ENCODE results near the gene SHB. TPM values are rescaled to one million over a fixed set of nuclear protein-coding genes. Genes with fewer than 3 reads are reported as not detected.
"Not testable (repeated sequence)": the region's sequence is repeated elsewhere in the genome, so short reads cannot be mapped to it uniquely, and the experiment has no call there.

SHB gene
- total RNA-seq, 2 donors from 2014 or later: 1.0 to 1.6 TPM

DNA sequence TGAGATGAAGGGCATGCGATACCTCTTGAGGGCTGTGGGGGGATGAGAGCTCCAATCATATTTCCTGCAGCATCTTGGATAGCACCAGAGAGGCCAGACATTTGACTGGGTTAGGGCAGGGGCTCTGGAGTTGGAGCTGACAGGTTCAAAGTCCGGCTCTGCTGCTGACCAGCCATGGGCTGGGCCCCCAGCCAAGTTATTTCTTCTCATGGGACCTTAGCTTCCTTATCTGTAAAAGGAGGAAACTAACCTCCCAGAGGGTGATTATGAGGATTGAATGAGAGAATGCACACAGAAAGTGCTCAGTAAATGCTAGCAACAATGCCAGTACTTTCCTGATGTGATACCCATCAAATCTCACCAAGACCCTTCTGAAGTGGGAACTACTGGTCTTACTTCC, 99.9 kb downstream of the SHB start:
- no peak for ATAC-seq (replicated peaks in 1 of 2)
- no peak for DNase-seq
- no peaks in the 10 kb centered on the region for H3K36me3 Mint-ChIP-seq (ENCODE audit: insufficient read depth in 2 of 2)
- no peaks in the 10 kb centered on the region for H3K27me3 Mint-ChIP-seq (ENCODE audit: low read depth)
- H3K9me3 Mint-ChIP-seq: no peaks in the 10 kb centered on the region
- no peak overlapping the region for H3K4me3 Mint-ChIP-seq
- H3K27ac Mint-ChIP-seq: no peak overlapping the region
- peaks cover 42% of the 10 kb centered on the region for H3K4me1 Mint-ChIP-seq (ENCODE audit: low read depth)

DNA sequence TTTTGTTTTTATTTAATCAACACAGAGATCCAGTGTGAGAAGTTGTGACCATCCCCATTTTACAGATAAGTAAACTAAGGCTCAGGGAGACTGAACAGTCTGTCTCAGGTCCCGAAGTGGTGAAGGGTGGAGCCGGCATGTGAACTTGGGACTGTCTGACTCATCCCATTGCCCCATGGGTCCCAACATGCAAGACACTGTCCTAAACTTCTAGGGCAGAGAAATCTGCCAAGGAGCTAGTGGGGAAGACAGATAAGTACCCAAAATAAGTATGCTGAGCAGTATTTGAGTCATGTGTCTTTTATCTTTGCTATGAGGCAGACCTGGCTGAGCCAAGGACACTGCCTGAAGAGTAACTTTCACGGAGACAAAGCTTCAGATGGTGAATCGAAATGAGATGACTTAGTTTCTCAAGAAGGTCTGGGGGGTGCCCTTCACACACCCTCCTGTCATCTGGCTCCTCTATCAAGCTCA, 100.8 kb downstream of the SHB start:
- DNase-seq (no peak), ATAC-seq (replicated peaks in 1 of 2) (no peak)
- no peaks in the 10 kb centered on the region for H3K36me3 Mint-ChIP-seq (ENCODE audit: insufficient read depth in 2 of 2)
- H3K27me3 Mint-ChIP-seq (ENCODE audit: low read depth): no peaks in the 10 kb centered on the region
- H3K4me1 Mint-ChIP-seq (ENCODE audit: low read depth): peaks cover 48% of the 10 kb centered on the region
- no peak overlapping the region for H3K27ac Mint-ChIP-seq
- no peak overlapping the region for H3K4me3 Mint-ChIP-seq
- no peaks in the 10 kb centered on the region for H3K9me3 Mint-ChIP-seq

DNA sequence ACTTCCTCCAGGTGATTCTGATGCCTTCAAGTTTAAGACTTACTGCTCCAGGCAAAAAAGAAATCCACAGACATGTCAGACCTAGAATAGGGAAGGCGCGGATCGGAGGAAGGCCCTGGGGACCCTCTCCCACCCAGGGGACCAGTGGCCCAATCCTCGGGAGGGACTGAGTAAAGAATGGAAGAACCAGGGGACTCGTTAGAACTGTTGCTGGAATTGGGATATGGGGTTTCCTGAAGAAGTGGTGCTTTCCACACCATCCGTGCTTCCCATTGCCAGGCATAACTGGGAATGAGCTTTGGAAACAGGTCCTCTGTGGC, 101.3 kb downstream of the SHB start:
- H3K9me3 Mint-ChIP-seq: no peaks in the 10 kb centered on the region
- no peaks in the 10 kb centered on the region for H3K36me3 Mint-ChIP-seq (ENCODE audit: insufficient read depth in 2 of 2)

DNA sequence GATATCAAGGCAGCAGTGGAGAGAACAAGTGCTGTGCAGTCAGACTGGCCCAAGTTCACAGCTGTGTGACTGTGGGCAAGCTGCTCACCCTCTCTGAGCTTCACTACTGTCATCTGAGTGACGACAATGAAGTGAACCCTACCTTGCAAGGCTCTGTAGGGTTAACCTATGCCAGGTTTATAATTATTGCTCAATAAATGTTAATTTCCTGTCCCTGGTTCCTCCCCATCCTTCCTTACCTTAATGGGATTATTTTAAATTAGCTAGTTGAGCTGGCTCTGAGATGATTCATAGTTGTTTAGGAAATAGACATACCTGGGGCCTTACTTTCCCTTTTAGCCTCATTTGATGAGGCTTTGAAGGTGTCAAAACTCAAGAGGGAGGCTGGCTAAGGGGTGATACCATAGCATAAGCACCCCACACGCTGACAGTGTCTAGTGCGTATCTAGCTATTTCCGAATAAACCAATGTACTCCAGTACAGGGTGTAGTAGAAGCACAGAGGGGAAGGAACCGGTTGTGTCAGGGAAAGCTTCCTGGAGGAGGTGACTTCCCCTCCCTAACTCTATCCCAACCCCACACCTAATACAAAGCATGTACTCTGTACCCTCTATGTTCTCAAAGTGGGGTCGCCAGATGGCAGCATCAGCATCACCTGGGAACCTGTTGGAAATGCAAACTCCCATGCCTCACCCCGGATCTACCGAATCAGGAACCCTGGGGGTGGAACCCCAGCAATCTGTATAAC, 101.8 kb downstream of the SHB start:
- no peaks in the 10 kb centered on the region for H3K9me3 Mint-ChIP-seq
- no peak for DNase-seq
- H3K4me1 Mint-ChIP-seq (ENCODE audit: low read depth): peaks cover 50% of the 10 kb centered on the region
- no peak overlapping the region for H3K4me3 Mint-ChIP-seq
- no peak overlapping the region for H3K27ac Mint-ChIP-seq
- H3K36me3 Mint-ChIP-seq (ENCODE audit: insufficient read depth in 2 of 2): no peaks in the 10 kb centered on the region
- no peaks in the 10 kb centered on the region for H3K27me3 Mint-ChIP-seq (ENCODE audit: low read depth)
- no peak for ATAC-seq (replicated peaks in 1 of 2)

More for the DNA sequence above, 101.3 kb downstream of the SHB start:
- no peak for DNase-seq
- no peaks in the 10 kb centered on the region for H3K27me3 Mint-ChIP-seq (ENCODE audit: low read depth)
- no peak overlapping the region for H3K27ac Mint-ChIP-seq
- no peak for ATAC-seq (replicated peaks in 1 of 2)
- H3K4me3 Mint-ChIP-seq: no peak overlapping the region
- peaks cover 48% of the 10 kb centered on the region for H3K4me1 Mint-ChIP-seq (ENCODE audit: low read depth)

DNA sequence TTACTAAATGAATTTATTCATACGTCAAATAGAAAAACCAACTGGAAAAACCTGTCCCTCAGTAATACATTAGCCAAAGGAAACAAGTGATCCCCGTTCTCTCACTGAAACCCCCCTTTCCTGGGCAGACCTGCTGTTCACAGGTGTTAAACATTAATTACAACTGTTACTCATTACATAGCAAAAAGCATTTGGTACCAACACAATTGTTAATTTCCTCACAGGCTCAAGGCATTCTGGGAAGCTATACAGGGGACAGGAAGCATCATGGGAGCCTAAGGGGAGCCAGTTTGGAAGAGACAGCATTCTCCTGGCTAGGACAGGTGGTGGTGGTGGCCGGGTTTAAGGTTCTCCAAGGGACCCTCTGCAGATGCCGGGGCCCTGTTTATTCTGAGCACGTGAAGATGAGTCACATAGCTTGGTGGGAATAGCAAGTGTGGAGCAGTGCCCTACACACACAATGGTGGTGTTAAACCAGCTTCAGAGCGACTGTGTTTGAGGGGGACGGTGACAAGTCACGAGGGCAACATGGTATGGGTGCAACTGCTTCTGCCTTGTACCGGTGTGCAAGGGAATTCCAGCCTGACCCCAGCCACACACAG, 102.5 kb downstream of the SHB start:
- H3K27ac Mint-ChIP-seq: no peak overlapping the region
- H3K27me3 Mint-ChIP-seq (ENCODE audit: low read depth): no peaks in the 10 kb centered on the region
- DNase-seq: no peak
- peaks cover 56% of the 10 kb centered on the region for H3K4me1 Mint-ChIP-seq (ENCODE audit: low read depth)
- H3K4me3 Mint-ChIP-seq: no peak overlapping the region
- no peaks in the 10 kb centered on the region for H3K9me3 Mint-ChIP-seq
- ATAC-seq (replicated peaks in 1 of 2): no peak
- H3K36me3 Mint-ChIP-seq (ENCODE audit: insufficient read depth in 2 of 2): no peaks in the 10 kb centered on the region

DNA sequence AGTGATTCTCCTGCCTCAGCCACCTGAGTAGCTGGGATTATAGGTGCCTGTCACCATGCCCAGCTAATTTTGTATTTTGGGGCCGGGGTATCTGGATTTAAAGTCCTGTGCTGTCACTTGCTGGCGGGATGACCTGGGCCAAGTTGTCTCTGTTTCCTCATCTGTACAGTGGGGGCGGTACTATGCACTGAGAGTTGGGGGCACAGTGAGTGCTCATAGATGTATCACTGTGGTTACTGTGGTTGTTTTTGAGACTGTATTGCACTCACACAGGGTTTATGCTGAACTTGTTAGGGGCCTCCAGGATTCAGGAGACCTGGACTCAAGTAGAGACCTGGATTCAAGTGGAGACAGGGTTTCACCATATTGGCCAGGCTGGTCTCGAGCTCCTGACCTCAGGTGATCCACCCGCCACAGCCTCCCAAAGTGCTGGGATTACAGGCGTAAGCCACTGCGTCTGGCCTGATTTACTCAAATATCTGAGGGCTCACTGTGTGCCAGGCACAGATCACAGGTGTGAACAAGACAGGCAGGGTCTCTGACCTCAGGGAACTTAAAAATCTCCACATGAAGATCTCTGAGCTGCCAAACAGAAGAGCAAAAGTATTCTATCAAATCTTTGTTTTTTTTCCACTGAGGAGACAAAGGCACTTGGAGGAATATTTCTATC, 103.2 kb downstream of the SHB start:
- not testable (repeated sequence) for H3K9me3 Mint-ChIP-seq; H3K27me3 Mint-ChIP-seq (ENCODE audit: low read depth); H3K27ac Mint-ChIP-seq; H3K36me3 Mint-ChIP-seq (ENCODE audit: insufficient read depth in 2 of 2)
- ATAC-seq (replicated peaks in 1 of 2): peak; percentile 85 to 86
- peak overlapping the region in 1 of 2 donors; percentile 44 for H3K4me3 Mint-ChIP-seq
- DNase-seq: peak; percentile 27 to 37
- peaks cover 56% of the 10 kb centered on the region for H3K4me1 Mint-ChIP-seq (ENCODE audit: low read depth)

DNA sequence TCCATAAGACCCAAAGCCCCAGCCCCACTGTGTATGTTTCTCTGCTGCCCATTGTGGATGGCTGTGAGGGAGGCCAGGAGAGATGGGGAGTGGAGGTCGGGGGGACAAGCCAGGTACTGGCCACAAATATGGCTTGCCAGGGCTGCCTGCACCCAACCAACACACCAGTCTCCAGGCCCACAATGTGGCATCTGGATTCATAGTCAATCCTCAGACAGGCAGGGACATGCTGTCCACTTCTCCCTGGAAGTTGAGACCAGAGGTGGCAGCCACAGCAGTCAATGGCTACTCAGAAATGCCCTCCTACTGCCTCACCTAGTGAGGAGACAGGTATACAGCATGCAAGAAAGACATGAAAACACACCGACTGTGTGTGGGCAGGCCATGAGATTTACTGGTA, 103.9 kb downstream of the SHB start:
- no peak for DNase-seq
- ATAC-seq (replicated peaks in 1 of 2): no peak
- no peak overlapping the region for H3K27ac Mint-ChIP-seq

DNA sequence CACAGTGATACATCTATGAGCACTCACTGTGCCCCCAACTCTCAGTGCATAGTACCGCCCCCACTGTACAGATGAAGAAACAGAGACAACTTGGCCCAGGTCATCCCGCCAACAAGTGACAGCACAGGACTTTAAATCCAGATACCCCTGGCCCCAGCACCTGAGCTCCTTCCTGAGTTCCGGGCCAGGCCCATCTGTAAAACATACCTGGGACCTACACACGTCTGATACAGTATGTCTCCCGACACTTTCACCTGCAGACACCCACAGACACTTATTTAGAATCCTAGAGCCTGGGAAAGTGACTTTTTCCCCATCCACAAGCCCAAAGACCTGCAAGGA, 104.3 kb downstream of the SHB start:
- Mint-ChIP-seq H3K4me3 (peak overlapping the region; percentile 27 to 31), H3K36me3 (ENCODE audit: insufficient read depth in 2 of 2) (no peaks in the 10 kb centered on the region), H3K27ac (no peak overlapping the region), H3K27me3 (ENCODE audit: low read depth) (no peaks in the 10 kb centered on the region), H3K9me3 (no peaks in the 10 kb centered on the region), H3K4me1 (ENCODE audit: low read depth) (peaks cover 57% of the 10 kb centered on the region)
- DNase-seq: no peak
- no peak for ATAC-seq (replicated peaks in 1 of 2)

More for the DNA sequence above, 103.9 kb downstream of the SHB start:
- Mint-ChIP-seq H3K27me3 (ENCODE audit: low read depth) (no peaks in the 10 kb centered on the region), H3K4me3 (no peak overlapping the region), H3K9me3 (no peaks in the 10 kb centered on the region), H3K36me3 (ENCODE audit: insufficient read depth in 2 of 2) (no peaks in the 10 kb centered on the region), H3K4me1 (ENCODE audit: low read depth) (peaks cover 57% of the 10 kb centered on the region)

DNA sequence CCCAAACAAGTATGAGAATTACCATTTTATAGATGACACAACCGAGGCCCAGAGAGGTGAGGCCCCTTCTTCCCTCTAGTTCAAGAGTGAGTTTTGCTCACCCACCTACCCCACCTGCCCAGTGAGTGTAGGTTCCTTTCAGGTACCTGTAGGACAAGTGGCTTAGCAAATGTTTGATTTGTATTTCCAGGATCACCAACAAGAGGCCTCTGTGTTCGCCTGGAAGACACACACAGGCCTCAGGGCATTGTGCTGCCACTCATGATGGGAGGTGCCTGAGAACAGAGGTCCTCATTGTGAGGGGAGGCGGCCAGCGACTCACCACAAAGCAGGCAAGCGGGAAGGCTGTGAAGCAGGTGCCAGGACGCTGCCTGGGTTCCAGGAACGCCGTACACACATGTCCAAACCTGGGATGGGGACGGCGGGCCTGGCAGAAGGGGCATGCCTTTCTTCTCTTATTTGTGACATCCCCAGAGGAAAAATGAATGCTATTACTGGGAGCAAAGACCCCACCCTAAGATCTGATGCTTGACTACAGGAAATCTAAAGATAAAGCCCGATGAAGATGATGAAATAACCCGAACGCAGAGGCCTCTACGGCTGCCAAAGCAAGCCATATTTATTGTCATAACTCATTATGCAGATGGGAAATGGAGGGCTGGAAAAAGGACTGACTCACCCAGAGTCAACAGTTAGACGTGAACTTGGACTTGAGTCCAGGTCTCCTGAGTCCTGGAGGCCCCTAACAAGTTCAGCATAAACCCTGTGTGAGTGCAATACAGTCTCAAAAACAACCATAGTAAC, 104.9 kb downstream of the SHB start:
- no peak for DNase-seq
- Mint-ChIP-seq H3K4me3 (peak overlapping the region in 1 of 2 donors; percentile 31), H3K27ac (no peak overlapping the region), H3K4me1 (ENCODE audit: low read depth) (peaks cover 57% of the 10 kb centered on the region), H3K9me3 (no peaks in the 10 kb centered on the region), H3K27me3 (ENCODE audit: low read depth) (no peaks in the 10 kb centered on the region), H3K36me3 (ENCODE audit: insufficient read depth in 2 of 2) (no peaks in the 10 kb centered on the region)
- peak; percentile 69 to 72 for ATAC-seq (replicated peaks in 1 of 2)

DNA sequence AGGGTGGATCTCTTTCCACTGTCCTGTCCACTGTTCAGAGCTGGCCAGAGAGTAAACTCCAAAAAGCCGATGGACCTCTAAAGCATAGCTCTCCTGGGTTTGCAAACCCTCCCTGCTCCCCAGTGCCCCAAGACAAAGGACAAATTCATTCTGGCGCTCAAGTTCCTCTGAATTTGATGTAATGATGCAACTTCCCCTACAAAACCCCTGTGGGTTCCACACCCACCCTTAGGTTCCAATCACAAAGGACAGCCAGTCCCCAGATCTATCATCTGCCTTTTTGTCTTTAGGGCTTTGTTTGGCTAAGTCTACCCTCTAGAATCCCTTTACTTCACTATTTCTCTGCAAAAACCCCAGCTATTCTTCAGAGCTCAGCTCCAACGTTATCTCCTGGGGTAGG, 107.7 kb downstream of the SHB start:
- Mint-ChIP-seq H3K36me3 (ENCODE audit: insufficient read depth in 2 of 2) (no peaks in the 10 kb centered on the region), H3K4me1 (ENCODE audit: low read depth) (peaks cover 50% of the 10 kb centered on the region), H3K27ac (peak overlapping the region; percentile 16), H3K27me3 (ENCODE audit: low read depth) (no peaks in the 10 kb centered on the region), H3K4me3 (peak overlapping the region; percentile 53 to 68), H3K9me3 (no peaks in the 10 kb centered on the region)
- peak; percentile 25 to 26 for ATAC-seq (replicated peaks in 1 of 2)
- no peak for DNase-seq

DNA sequence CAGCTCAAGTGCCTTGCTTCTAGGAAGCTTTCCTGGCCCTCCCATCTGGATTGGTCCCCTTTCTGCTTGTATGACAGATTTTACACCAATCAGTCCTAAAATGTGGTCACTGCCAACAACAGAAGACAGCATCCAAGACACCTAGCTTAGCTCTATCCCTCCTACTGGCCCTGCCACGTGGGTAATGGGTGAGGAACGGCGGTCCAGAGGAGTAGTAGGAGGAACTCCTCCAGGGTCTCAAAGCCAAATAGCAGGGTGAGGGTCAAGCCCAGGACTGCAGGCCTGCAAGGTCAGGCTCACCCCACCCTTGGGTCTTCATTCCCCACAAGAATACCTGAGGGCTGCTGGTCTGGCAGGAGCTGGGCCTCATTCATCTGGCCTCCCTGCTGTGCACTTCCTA, 108.4 kb downstream of the SHB start:
- Mint-ChIP-seq H3K4me3 (peak overlapping the region in 1 of 2 donors; percentile 68), H3K36me3 (ENCODE audit: insufficient read depth in 2 of 2) (no peaks in the 10 kb centered on the region), H3K27me3 (ENCODE audit: low read depth) (no peaks in the 10 kb centered on the region), H3K9me3 (no peaks in the 10 kb centered on the region), H3K4me1 (ENCODE audit: low read depth) (peaks cover 43% of the 10 kb centered on the region), H3K27ac (no peak overlapping the region)
- ATAC-seq (replicated peaks in 1 of 2) (no peak), DNase-seq (no peak)

DNA sequence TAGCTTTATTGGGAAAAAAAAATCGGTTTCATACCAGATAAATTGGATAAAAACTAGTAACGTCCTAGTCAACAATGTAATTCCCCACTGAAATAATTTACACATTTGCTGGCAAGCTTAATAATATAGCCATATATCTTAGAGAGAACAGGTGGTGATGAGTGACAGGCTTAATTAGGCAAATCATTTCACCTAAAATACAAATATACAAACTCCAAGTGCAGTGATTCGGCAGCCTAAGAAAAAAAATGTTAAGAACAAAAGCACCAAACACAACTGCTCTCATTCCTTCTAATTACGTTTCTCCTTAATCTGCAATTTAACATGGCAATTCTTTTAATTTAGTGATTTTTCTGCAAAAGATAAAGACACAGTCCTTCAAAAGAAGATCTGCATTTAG, 109.1 kb downstream of the SHB start:
- Mint-ChIP-seq H3K9me3 (no peaks in the 10 kb centered on the region), H3K27me3 (ENCODE audit: low read depth) (no peaks in the 10 kb centered on the region), H3K27ac (no peak overlapping the region), H3K36me3 (ENCODE audit: insufficient read depth in 2 of 2) (no peaks in the 10 kb centered on the region), H3K4me3 (no peak overlapping the region), H3K4me1 (ENCODE audit: low read depth) (peaks cover 39% of the 10 kb centered on the region)
- ATAC-seq (replicated peaks in 1 of 2) (no peak), DNase-seq (no peak)

DNA sequence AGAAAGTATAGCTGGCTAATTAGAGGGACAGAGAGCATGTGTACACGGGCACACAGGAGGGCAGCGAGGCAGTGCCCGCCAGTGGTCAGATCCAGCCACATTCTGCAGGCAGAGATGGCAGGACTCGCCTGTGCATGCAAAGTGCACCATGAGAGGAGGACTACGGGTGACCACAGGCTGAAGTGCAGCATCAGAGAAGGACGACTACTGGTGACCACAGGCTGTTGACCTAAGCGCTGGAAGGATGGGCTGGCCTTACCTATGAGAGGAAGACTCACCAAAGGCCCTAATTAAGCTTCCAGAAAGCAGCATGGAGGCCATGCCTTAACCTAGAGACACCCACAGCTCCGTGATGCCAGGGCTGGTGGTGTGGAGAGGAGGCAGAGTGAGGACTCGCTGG, 110.9 kb downstream of the SHB start:
- Mint-ChIP-seq H3K4me3 (no peak overlapping the region), H3K9me3 (no peaks in the 10 kb centered on the region), H3K4me1 (ENCODE audit: low read depth) (peaks cover 42% of the 10 kb centered on the region), H3K36me3 (ENCODE audit: insufficient read depth in 2 of 2) (peaks cover 0 to 2% of the 10 kb centered on the region in 2 donors), H3K27ac (no peak overlapping the region), H3K27me3 (ENCODE audit: low read depth) (no peaks in the 10 kb centered on the region)
- ATAC-seq (replicated peaks in 1 of 2) (no peak), DNase-seq (no peak)

Measured in activated T-cell treated with anti-CD3 and anti-CD28 coated beads, Interleukin-2, amount 50 U/mL, for 72 hours (primary cell).